ENCODE results near the gene MGAT5B. TPM values are rescaled to one million over a fixed set of nuclear protein-coding genes. Genes with fewer than 3 reads are reported as not detected.

Gene MGAT5B
- total RNA-seq, 1 experiment from 2014 or later, result 14.3 TPM

DNA sequence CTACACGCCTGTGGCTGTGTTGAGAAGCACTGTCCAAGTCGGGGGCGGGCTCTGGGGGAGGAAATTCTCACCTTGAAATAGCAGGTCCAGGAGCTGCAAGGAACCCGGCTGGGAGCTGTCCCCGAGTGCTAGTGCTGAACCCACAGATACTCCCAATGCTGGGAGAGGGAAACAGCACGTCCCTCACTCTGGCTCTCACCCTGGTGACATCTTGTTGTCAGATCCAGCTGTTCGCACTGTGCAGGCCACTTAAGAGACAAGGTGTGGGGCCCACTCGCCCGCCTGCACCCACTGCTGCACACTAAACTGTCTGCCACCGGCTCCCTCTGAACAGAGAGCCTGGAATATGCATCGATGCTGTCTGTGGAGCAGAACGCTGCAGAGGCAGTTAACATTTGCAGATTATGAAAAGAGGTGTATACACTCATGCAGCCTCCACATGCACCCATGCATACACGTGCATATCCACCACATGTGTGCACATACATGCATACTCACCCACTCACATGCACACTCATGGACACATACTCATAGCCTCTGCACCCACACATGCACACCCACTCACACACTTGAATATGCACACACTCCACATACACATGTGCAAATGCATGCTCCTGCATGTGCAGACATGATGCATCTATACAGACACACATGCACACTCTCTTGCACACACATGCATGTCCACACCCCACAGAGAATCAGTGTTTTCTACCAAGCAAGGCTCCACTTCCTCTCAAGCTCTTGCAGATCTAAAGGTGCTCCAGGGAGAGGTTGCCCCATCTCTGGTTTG lies 42.0 kb downstream of the MGAT5B start:
- Histone ChIP-seq H3K4me2 (no peak overlapping the region), H3K4me3 (no peak overlapping the region), H3K36me3 (ENCODE audit: low read depth) (no peaks in the 10 kb centered on the region), H3K27ac (no peak overlapping the region), H3K9me3 (ENCODE audit: insufficient read depth, low read depth) (no peaks in the 10 kb centered on the region), H3K79me2 (ENCODE audit: low read depth) (no peaks in the 10 kb centered on the region), H2AFZ (no peak overlapping the region), H3K4me1 (replicated peaks; ENCODE audit: insufficient read depth) (no peaks in the 10 kb centered on the region), H3F3A (ENCODE audit: insufficient read depth, low read depth) (no peaks in the 10 kb centered on the region), H3K9me2 (ENCODE audit: insufficient read depth) (no peaks in the 10 kb centered on the region), H4K20me1 (ENCODE audit: insufficient read depth) (no peaks in the 10 kb centered on the region), H3K27me3 (ENCODE audit: insufficient read depth, low read depth) (no peaks in the 10 kb centered on the region)
- POLR2A ChIA-PET (ENCODE audit: unreplicated experiment), result interaction anchor here (0.6 kb wide), 1 partner anchor 153 kb away, joined by 6 read pairs; no protein-coding TSS in a partner anchor
- CTCF ChIA-PET, result no interaction called here
- no peak for TF ChIP-seq EZH2 (IDR thresholded peaks at IDR 0.05; ENCODE audit: low read depth)
- TF ChIP-seq, protein P1, sequence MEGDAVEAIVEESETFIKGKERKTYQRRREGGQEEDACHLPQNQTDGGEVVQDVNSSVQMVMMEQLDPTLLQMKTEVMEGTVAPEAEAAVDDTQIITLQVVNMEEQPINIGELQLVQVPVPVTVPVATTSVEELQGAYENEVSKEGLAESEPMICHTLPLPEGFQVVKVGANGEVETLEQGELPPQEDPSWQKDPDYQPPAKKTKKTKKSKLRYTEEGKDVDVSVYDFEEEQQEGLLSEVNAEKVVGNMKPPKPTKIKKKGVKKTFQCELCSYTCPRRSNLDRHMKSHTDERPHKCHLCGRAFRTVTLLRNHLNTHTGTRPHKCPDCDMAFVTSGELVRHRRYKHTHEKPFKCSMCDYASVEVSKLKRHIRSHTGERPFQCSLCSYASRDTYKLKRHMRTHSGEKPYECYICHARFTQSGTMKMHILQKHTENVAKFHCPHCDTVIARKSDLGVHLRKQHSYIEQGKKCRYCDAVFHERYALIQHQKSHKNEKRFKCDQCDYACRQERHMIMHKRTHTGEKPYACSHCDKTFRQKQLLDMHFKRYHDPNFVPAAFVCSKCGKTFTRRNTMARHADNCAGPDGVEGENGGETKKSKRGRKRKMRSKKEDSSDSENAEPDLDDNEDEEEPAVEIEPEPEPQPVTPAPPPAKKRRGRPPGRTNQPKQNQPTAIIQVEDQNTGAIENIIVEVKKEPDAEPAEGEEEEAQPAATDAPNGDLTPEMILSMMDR (conservative IDR thresholded peaks at IDR 0.05), result no peak
- peak in 1 of 2 experiments; percentile 25 for DNase-seq
- intact Hi-C loops (cut with micrococcal nuclease; ENCODE audit: unreplicated experiment), result no loop called here
- BruUV-seq (replicated peaks), result no TSS peak

DNA sequence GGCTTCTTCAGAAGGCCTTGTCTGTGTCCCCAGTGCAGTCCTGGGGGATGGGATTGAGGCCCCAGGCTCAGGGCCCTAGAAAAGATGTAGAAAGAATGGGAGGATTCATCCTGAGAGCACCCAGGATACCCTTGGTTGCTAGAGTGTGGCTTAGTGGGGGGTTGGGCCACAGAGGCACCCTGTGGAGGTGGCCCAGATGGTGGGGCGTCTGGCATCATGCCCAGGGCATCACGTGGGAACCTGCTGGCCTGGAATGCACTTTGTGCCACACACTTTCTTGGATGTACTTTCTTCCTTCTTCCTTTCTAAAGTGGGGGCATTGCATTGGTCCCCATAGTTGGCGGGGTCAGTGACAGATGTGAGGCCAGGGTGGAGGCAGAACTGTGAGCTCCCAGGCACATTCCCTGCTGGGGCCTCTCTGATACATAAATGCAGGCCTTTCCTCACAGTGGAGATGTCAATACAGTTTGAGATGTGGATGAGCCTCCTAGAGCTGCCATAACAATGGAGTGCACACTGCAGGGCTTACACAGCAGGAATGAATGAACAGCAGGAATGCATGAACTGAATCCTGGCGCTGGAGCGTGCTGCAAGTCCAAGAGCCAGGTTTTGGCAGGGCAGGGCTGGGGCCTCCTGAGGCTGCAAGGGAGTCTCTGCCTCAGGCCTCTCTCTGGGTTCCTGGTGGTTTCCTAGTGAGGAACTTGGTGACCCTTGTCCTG lies 43.3 kb downstream of the MGAT5B start:
- Histone ChIP-seq H3F3A (ENCODE audit: insufficient read depth, low read depth) (no peaks in the 10 kb centered on the region), H2AFZ (no peak overlapping the region), H3K79me2 (ENCODE audit: low read depth) (no peaks in the 10 kb centered on the region), H3K9me3 (ENCODE audit: insufficient read depth, low read depth) (no peaks in the 10 kb centered on the region), H3K27me3 (ENCODE audit: insufficient read depth, low read depth) (no peaks in the 10 kb centered on the region), H3K27ac (no peak overlapping the region), H3K4me1 (replicated peaks; ENCODE audit: insufficient read depth) (no peaks in the 10 kb centered on the region), H4K20me1 (ENCODE audit: insufficient read depth) (no peaks in the 10 kb centered on the region), H3K9me2 (ENCODE audit: insufficient read depth) (no peaks in the 10 kb centered on the region), H3K4me3 (no peak overlapping the region), H3K36me3 (ENCODE audit: low read depth) (no peaks in the 10 kb centered on the region), H3K4me2 (no peak overlapping the region)
- intact Hi-C loops (cut with micrococcal nuclease; ENCODE audit: unreplicated experiment), result no loop called here
- ChIA-PET CTCF (no interaction called here), POLR2A (ENCODE audit: unreplicated experiment) (no interaction called here)
- no peak for TF ChIP-seq EZH2 (IDR thresholded peaks at IDR 0.05; ENCODE audit: low read depth)
- TF ChIP-seq, protein P1 (conservative IDR thresholded peaks at IDR 0.05), result no peak
- no peak for DNase-seq
- BruUV-seq (replicated peaks), result no TSS peak

DNA sequence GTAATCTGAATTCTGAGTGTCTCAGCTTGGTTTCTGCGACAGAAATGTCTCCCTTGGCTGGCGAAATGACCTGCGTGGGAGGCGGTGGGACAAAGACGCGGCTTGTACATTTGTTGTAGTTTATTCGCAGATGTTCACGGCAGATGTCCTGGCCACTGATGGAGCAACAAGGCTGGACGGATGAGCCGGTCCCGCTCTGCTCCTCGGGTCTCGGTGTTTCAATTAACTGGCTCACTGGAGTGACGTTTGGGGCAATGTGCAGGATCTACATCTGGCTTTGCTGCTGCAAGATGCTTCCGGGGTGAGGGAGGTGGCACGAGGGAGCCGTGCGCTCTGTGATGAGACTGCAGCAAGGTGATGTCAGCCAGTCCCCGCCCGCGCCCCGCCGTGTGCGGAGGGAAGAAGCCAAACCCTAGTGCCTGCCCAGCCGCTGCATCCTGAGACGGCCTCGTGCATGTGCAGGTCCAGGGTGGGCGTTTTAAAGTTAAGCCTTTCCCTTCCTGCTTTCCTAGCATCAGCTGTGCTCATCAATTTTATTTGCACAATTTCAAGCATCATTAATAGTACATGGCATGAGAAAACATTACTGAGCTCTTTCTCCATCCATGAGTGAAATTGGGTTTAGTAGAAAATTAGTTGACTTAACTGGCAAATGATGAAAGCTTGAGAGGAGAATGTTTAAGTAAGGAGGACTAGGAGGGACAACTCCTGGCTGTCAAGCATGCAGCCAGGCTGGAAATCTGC lies 44.4 kb downstream of the MGAT5B start:
- no peaks in the 10 kb centered on the region for H3K27me3 ChIP-seq (ENCODE audit: insufficient read depth, low read depth)
- H3K4me3 ChIP-seq, result no peak overlapping the region
- H3K36me3 ChIP-seq (ENCODE audit: low read depth), result no peaks in the 10 kb centered on the region
- no peaks in the 10 kb centered on the region for H3K79me2 ChIP-seq (ENCODE audit: low read depth)
- H3F3A ChIP-seq (ENCODE audit: insufficient read depth, low read depth), result no peaks in the 10 kb centered on the region
- no peak overlapping the region for H2AFZ ChIP-seq
- H3K9me2 ChIP-seq (ENCODE audit: insufficient read depth), result no peaks in the 10 kb centered on the region
- no TSS peak for BruUV-seq (replicated peaks)
- H3K9me3 ChIP-seq (ENCODE audit: insufficient read depth, low read depth), result no peaks in the 10 kb centered on the region
- CTCF ChIA-PET, result no interaction called here
- intact Hi-C loops (cut with micrococcal nuclease; ENCODE audit: unreplicated experiment), result no loop called here
- DNase-seq, result no peak
- no peaks in the 10 kb centered on the region for H4K20me1 ChIP-seq (ENCODE audit: insufficient read depth)
- POLR2A ChIA-PET (ENCODE audit: unreplicated experiment), result no interaction called here
- TF ChIP-seq EZH2 (IDR thresholded peaks at IDR 0.05; ENCODE audit: low read depth), result no peak
- TF ChIP-seq, protein P1 (conservative IDR thresholded peaks at IDR 0.05), result no peak
- no peaks in the 10 kb centered on the region for H3K4me1 ChIP-seq (replicated peaks; ENCODE audit: insufficient read depth)
- no peak overlapping the region for H3K4me2 ChIP-seq
- no peak overlapping the region for H3K27ac ChIP-seq

All from PC-9 (cell line).